ENCODE data around the gene SLC48A1.

DNA sequence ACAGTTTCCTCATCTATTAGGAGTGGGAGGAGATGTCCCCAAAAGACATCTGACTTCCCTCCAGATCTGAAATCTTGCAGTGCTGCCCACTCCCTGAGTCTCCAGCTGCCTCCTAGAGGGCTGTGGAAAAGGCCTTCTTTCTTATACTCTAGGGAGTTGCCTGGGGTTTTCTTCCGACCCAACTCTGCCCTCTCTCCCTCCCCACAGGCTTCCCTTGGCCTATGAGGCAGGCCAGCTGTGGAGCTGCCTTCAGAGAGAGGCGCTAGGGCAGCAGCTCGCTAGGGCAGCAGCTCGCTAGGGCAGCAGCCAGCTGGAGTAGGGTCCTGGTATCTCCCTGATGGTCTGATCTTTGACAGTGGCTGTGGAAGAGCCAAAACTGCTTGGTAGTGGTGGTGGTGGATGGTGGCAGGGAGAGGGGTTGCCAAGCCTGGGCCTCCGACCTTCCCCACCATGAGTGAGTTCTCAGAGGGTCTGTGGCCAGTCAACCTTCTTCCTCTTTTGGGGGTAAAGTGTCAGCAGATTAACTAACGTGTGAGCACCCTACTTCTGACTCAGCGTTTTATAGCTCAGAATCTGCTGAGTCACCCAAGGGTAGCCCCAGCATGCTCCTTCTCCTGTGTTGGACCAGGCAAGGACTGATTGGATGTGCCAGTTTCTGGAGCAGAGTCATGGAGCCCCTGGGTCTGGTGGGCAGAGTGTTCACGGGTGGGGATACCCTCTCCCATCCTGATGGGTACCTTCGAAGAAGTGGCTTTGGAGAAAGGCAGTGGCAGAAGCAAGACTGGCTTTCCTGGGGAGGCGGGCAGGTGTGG is 2.3 kb downstream of the SLC48A1 start:
- TF ChIP-seq ASH2L (IDR thresholded peaks at IDR 0.05; ENCODE audit: borderline replicate concordance, low read depth), result no peak
- no peak for TF ChIP-seq EZH2 (IDR thresholded peaks at IDR 0.05; ENCODE audit: borderline replicate concordance, control insufficient read depth, low read depth, low read length)
- TF ChIP-seq, protein P1, sequence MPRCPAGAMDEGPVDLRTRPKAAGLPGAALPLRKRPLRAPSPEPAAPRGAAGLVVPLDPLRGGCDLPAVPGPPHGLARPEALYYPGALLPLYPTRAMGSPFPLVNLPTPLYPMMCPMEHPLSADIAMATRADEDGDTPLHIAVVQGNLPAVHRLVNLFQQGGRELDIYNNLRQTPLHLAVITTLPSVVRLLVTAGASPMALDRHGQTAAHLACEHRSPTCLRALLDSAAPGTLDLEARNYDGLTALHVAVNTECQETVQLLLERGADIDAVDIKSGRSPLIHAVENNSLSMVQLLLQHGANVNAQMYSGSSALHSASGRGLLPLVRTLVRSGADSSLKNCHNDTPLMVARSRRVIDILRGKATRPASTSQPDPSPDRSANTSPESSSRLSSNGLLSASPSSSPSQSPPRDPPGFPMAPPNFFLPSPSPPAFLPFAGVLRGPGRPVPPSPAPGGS (IDR thresholded peaks at IDR 0.05; ENCODE audit: borderline replicate concordance, insufficient read depth, low read depth, low read length, poor library complexity, severe bottlenecking), result no peak
- TF ChIP-seq, protein P2, sequence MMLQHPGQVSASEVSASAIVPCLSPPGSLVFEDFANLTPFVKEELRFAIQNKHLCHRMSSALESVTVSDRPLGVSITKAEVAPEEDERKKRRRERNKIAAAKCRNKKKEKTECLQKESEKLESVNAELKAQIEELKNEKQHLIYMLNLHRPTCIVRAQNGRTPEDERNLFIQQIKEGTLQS (IDR thresholded peaks at IDR 0.05; ENCODE audit: borderline replicate concordance, extremely low read depth, low read depth, low read length), result no peak
- no peak for TF ChIP-seq HDGF (IDR thresholded peaks at IDR 0.05)
- TF ChIP-seq, protein P3, sequence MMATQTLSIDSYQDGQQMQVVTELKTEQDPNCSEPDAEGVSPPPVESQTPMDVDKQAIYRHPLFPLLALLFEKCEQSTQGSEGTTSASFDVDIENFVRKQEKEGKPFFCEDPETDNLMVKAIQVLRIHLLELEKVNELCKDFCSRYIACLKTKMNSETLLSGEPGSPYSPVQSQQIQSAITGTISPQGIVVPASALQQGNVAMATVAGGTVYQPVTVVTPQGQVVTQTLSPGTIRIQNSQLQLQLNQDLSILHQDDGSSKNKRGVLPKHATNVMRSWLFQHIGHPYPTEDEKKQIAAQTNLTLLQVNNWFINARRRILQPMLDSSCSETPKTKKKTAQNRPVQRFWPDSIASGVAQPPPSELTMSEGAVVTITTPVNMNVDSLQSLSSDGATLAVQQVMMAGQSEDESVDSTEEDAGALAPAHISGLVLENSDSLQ (IDR thresholded peaks at IDR 0.05), result no peak
- TF ChIP-seq, protein P4, sequence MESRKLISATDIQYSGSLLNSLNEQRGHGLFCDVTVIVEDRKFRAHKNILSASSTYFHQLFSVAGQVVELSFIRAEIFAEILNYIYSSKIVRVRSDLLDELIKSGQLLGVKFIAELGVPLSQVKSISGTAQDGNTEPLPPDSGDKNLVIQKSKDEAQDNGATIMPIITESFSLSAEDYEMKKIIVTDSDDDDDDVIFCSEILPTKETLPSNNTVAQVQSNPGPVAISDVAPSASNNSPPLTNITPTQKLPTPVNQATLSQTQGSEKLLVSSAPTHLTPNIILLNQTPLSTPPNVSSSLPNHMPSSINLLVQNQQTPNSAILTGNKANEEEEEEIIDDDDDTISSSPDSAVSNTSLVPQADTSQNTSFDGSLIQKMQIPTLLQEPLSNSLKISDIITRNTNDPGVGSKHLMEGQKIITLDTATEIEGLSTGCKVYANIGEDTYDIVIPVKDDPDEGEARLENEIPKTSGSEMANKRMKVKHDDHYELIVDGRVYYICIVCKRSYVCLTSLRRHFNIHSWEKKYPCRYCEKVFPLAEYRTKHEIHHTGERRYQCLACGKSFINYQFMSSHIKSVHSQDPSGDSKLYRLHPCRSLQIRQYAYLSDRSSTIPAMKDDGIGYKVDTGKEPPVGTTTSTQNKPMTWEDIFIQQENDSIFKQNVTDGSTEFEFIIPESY (IDR thresholded peaks at IDR 0.05), result peak; percentile 45; the same call in 1 of the 2 replicates
- no peak for TF ChIP-seq NRF1 (conservative IDR thresholded peaks at IDR 0.05; ENCODE audit: low read depth, low read length)
